ENCODE data around the gene UBA5.

Gene UBA5

DNA sequence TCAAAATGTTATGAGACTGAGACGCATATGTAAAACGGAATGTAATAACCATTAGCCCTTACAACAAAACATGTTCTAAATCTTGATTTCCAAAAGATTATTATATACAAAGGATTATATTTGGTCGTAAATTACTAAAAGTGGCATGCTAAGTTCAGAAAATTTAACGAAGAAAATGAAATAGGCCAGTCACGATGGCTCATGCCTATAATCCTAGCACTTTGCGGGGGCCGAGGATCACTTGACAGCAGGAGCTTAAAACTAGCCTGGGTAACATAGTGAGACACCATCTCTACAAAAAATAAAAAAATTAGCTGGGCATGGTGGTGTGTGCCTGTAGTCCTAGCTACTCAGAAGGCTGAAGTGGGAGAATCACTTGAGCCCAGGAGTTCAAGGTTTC lies 29.5 kb upstream of the UBA5 start:
- H3K27ac ChIP-seq (ENCODE audit: low read length, poor library complexity, severe bottlenecking), result no peak overlapping the region
- no peak overlapping the region for H3K4me3 ChIP-seq (ENCODE audit: insufficient read depth in 1 of 2, low read depth in 1 of 2, low read length in 2 of 2)
- no peak for DNase-seq
- H3K4me2 ChIP-seq (ENCODE audit: low read length, poor library complexity, severe bottlenecking), result no peak overlapping the region
- no peak overlapping the region for H3K14ac ChIP-seq (ENCODE audit: low read length in 2 of 2)
- no peaks in the 10 kb centered on the region for H3K9me3 ChIP-seq (ENCODE audit: control insufficient read depth, low read length)
- peaks cover 3% of the 10 kb centered on the region for H3K79me1 ChIP-seq (replicated peaks; ENCODE audit: low read length, poor library complexity, severe bottlenecking)
- no peak overlapping the region for H2AFZ ChIP-seq (ENCODE audit: low read depth, low read length)
- H3K27me3 ChIP-seq (ENCODE audit: control insufficient read depth in 1 of 2, insufficient read depth in 1 of 2, low read length in 2 of 2), result no peaks in the 10 kb centered on the region
- no peak overlapping the region for H3K18ac ChIP-seq (ENCODE audit: low read depth in 1 of 2, low read length in 2 of 2)
- H2BK15ac ChIP-seq (ENCODE audit: low read depth, poor library complexity, severe bottlenecking), result no peak overlapping the region
- 88% methylated on average over 4 of the region's 7 CpGs for WGBS
- H4K91ac ChIP-seq (ENCODE audit: low read length), result no peak overlapping the region
- H2AK5ac ChIP-seq (ENCODE audit: low read length, severe bottlenecking), result peak overlapping the region; percentile 31
- H3K23ac ChIP-seq (ENCODE audit: low read length in 2 of 2), result no peak overlapping the region
- peaks cover 3 to 26% of the 10 kb centered on the region in 2 experiments for H3K36me3 ChIP-seq (ENCODE audit: control insufficient read depth in 1 of 2, insufficient read depth in 2 of 2, low read depth in 1 of 2, low read length in 2 of 2)
- no peak overlapping the region for H2BK120ac ChIP-seq (ENCODE audit: low read depth, low read length)
- no peak overlapping the region for H2BK5ac ChIP-seq (ENCODE audit: low read depth, low read length, poor library complexity, severe bottlenecking)
- H2BK12ac ChIP-seq (ENCODE audit: low read length in 2 of 2), result no peak overlapping the region
- H3K9ac ChIP-seq (ENCODE audit: low read length), result no peak overlapping the region
- no peak overlapping the region for H4K8ac ChIP-seq (ENCODE audit: low read length)
- no peaks in the 10 kb centered on the region for H3K4me1 ChIP-seq (ENCODE audit: control insufficient read depth, insufficient read depth, low read depth, low read length)
- H3K4ac ChIP-seq (ENCODE audit: low read depth in 1 of 2, low read length in 2 of 2), result no peak overlapping the region

DNA sequence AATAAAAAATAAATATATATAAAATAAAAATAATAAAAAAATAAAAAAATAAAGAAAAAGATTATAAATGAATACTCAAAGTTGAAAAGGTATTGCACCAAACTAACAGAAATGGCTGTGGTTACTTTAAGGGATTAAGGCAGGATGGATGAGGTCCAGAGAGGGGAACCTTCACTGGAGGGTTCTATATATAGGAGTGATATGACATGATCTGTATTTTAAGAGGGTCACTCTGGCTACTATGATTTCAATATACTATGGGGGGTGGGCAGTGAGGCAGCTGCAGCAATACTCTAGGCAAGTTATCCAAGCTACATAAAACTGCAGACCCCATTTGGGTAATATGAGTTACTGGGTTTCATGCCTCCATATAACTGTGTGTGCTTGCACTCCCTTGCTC lies 25.1 kb upstream of the UBA5 start:
- H3K36me3 ChIP-seq (ENCODE audit: control insufficient read depth in 1 of 2, insufficient read depth in 2 of 2, low read depth in 1 of 2, low read length in 2 of 2), result peaks cover 0 to 19% of the 10 kb centered on the region in 2 experiments
- no peak overlapping the region for H3K23ac ChIP-seq (ENCODE audit: low read length in 2 of 2)
- DNase-seq, result no peak
- no peak overlapping the region for H3K9ac ChIP-seq (ENCODE audit: low read length)
- no peak overlapping the region for H3K18ac ChIP-seq (ENCODE audit: low read depth in 1 of 2, low read length in 2 of 2)
- H2BK120ac ChIP-seq (ENCODE audit: low read depth, low read length), result no peak overlapping the region
- no peak overlapping the region for H3K4ac ChIP-seq (ENCODE audit: low read depth in 1 of 2, low read length in 2 of 2)
- H2AK5ac ChIP-seq (ENCODE audit: low read length, severe bottlenecking), result peak overlapping the region; percentile 68
- H2AFZ ChIP-seq (ENCODE audit: low read depth, low read length), result no peak overlapping the region
- no peak overlapping the region for H2BK15ac ChIP-seq (ENCODE audit: low read depth, poor library complexity, severe bottlenecking)
- H3K27me3 ChIP-seq (ENCODE audit: control insufficient read depth in 1 of 2, insufficient read depth in 1 of 2, low read length in 2 of 2), result no peaks in the 10 kb centered on the region
- H2BK12ac ChIP-seq (ENCODE audit: low read length in 2 of 2), result no peak overlapping the region
- peaks cover 1% of the 10 kb centered on the region for H3K4me1 ChIP-seq (ENCODE audit: control insufficient read depth, insufficient read depth, low read depth, low read length)
- no peak overlapping the region for H4K8ac ChIP-seq (ENCODE audit: low read length)
- no peak overlapping the region for H3K4me3 ChIP-seq (ENCODE audit: insufficient read depth in 1 of 2, low read depth in 1 of 2, low read length in 2 of 2)
- H3K9me3 ChIP-seq (ENCODE audit: control insufficient read depth, low read length), result no peaks in the 10 kb centered on the region
- no peak overlapping the region for H4K91ac ChIP-seq (ENCODE audit: low read length)
- H3K79me1 ChIP-seq (replicated peaks; ENCODE audit: low read length, poor library complexity, severe bottlenecking), result peaks cover 5% of the 10 kb centered on the region
- H2BK5ac ChIP-seq (ENCODE audit: low read depth, low read length, poor library complexity, severe bottlenecking), result no peak overlapping the region
- H3K4me2 ChIP-seq (ENCODE audit: low read length, poor library complexity, severe bottlenecking), result no peak overlapping the region
- no peak overlapping the region for H3K27ac ChIP-seq (ENCODE audit: low read length, poor library complexity, severe bottlenecking)
- no peak overlapping the region for H3K14ac ChIP-seq (ENCODE audit: low read length in 2 of 2)

DNA sequence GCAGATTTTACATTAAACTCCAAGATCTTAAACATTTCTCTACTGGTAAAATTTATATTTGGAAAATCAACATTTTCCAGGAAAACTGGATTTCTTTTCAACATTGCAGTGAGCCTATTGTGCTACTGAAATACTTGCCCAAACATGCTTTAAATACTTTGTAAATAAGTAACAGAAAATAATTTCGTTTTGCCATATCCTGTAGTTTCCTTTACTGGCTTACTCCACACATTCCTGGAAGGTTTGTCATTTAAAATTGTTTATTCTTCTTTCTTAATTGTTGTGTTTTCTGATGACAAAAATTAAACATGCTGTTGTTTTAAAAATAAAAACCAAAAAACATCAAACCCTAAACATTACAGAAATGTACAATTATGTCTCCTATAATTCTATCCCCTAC lies 22.5 kb upstream of the UBA5 start:
- Histone ChIP-seq H4K8ac (ENCODE audit: low read length) (no peak overlapping the region), H3K27me3 (ENCODE audit: control insufficient read depth in 1 of 2, insufficient read depth in 1 of 2, low read length in 2 of 2) (no peaks in the 10 kb centered on the region), H3K18ac (ENCODE audit: low read depth in 1 of 2, low read length in 2 of 2) (no peak overlapping the region), H2BK12ac (ENCODE audit: low read length in 2 of 2) (no peak overlapping the region), H3K4ac (ENCODE audit: low read depth in 1 of 2, low read length in 2 of 2) (no peak overlapping the region), H3K36me3 (ENCODE audit: control insufficient read depth in 1 of 2, insufficient read depth in 2 of 2, low read depth in 1 of 2, low read length in 2 of 2) (peaks cover 0 to 23% of the 10 kb centered on the region in 2 experiments), H3K23ac (ENCODE audit: low read length in 2 of 2) (no peak overlapping the region), H2BK5ac (ENCODE audit: low read depth, low read length, poor library complexity, severe bottlenecking) (no peak overlapping the region), H3K14ac (ENCODE audit: low read length in 2 of 2) (no peak overlapping the region), H3K4me3 (ENCODE audit: insufficient read depth in 1 of 2, low read depth in 1 of 2, low read length in 2 of 2) (no peak overlapping the region), H2BK15ac (ENCODE audit: low read depth, poor library complexity, severe bottlenecking) (no peak overlapping the region), H2AK5ac (ENCODE audit: low read length, severe bottlenecking) (no peak overlapping the region), H3K27ac (ENCODE audit: low read length, poor library complexity, severe bottlenecking) (no peak overlapping the region), H4K91ac (ENCODE audit: low read length) (no peak overlapping the region), H3K4me2 (ENCODE audit: low read length, poor library complexity, severe bottlenecking) (no peak overlapping the region), H3K79me1 (replicated peaks; ENCODE audit: low read length, poor library complexity, severe bottlenecking) (peaks cover 5% of the 10 kb centered on the region), H2AFZ (ENCODE audit: low read depth, low read length) (no peak overlapping the region), H3K9ac (ENCODE audit: low read length) (peak overlapping the region; percentile 73), H3K4me1 (ENCODE audit: control insufficient read depth, insufficient read depth, low read depth, low read length) (peaks cover 1% of the 10 kb centered on the region), H3K9me3 (ENCODE audit: control insufficient read depth, low read length) (no peaks in the 10 kb centered on the region), H2BK120ac (ENCODE audit: low read depth, low read length) (no peak overlapping the region)
- no CpG with 5 or more reads among the region's 1 CpG for whole genome bisulfite sequencing
- peak; percentile 49 for DNase-seq

DNA sequence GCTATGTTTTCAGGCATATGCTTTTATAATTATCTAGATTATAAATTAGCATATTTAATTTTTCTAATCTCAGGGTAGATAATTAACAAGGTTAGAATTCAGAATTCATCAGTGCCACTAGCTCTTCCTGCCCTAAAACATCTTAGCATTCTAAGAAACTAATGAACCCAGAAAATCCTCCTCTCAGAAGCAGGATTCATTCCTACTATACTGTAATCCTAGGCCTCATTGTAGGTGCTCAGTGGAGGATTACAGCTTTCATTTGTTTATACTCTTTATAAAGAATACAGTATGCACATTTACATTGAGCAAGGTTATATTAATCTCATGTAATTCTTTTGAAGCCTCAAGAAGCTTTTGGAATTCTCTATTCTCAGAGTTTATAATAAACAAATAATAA lies 21.4 kb upstream of the UBA5 start:
- no peak overlapping the region for H2AFZ ChIP-seq (ENCODE audit: low read depth, low read length)
- H3K14ac ChIP-seq (ENCODE audit: low read length in 2 of 2), result no peak overlapping the region
- no peak overlapping the region for H2BK15ac ChIP-seq (ENCODE audit: low read depth, poor library complexity, severe bottlenecking)
- no peaks in the 10 kb centered on the region for H3K9me3 ChIP-seq (ENCODE audit: control insufficient read depth, low read length)
- no peak overlapping the region for H4K8ac ChIP-seq (ENCODE audit: low read length)
- no peak overlapping the region for H4K91ac ChIP-seq (ENCODE audit: low read length)
- H3K79me1 ChIP-seq (replicated peaks; ENCODE audit: low read length, poor library complexity, severe bottlenecking), result peaks cover 8% of the 10 kb centered on the region
- H3K27me3 ChIP-seq (ENCODE audit: control insufficient read depth in 1 of 2, insufficient read depth in 1 of 2, low read length in 2 of 2), result no peaks in the 10 kb centered on the region
- no peak overlapping the region for H3K4ac ChIP-seq (ENCODE audit: low read depth in 1 of 2, low read length in 2 of 2)
- no peak overlapping the region for H2BK120ac ChIP-seq (ENCODE audit: low read depth, low read length)
- H3K27ac ChIP-seq (ENCODE audit: low read length, poor library complexity, severe bottlenecking), result no peak overlapping the region
- H3K4me3 ChIP-seq (ENCODE audit: insufficient read depth in 1 of 2, low read depth in 1 of 2, low read length in 2 of 2), result no peak overlapping the region
- no peak overlapping the region for H3K4me2 ChIP-seq (ENCODE audit: low read length, poor library complexity, severe bottlenecking)
- no peak overlapping the region for H2BK5ac ChIP-seq (ENCODE audit: low read depth, low read length, poor library complexity, severe bottlenecking)
- no peak overlapping the region for H3K18ac ChIP-seq (ENCODE audit: low read depth in 1 of 2, low read length in 2 of 2)
- H2AK5ac ChIP-seq (ENCODE audit: low read length, severe bottlenecking), result no peak overlapping the region
- H3K4me1 ChIP-seq (ENCODE audit: control insufficient read depth, insufficient read depth, low read depth, low read length), result peaks cover 1% of the 10 kb centered on the region
- H3K36me3 ChIP-seq (ENCODE audit: control insufficient read depth in 1 of 2, insufficient read depth in 2 of 2, low read depth in 1 of 2, low read length in 2 of 2), result peaks cover 0 to 25% of the 10 kb centered on the region in 2 experiments
- H3K9ac ChIP-seq (ENCODE audit: low read length), result peak overlapping the region; percentile 14
- H2BK12ac ChIP-seq (ENCODE audit: low read length in 2 of 2), result no peak overlapping the region
- DNase-seq, result no peak
- no peak overlapping the region for H3K23ac ChIP-seq (ENCODE audit: low read length in 2 of 2)

Data from mesenchymal stem cell (in vitro differentiated cells and primary cell).